ENCODE data around the gene MMP8.

MMP8 gene

GRCh38 chr11:102704841-102705240 is 19.9 kb downstream of the MMP8 start:
- Mint-ChIP-seq H3K9me3 (no peaks in the 10 kb centered on the region), H3K4me1 (ENCODE audit: low read depth) (peaks cover 3% of the 10 kb centered on the region), H3K27ac (no peak overlapping the region), H3K4me3 (no peak overlapping the region), H3K27me3 (ENCODE audit: low read depth) (peaks cover 15% of the 10 kb centered on the region), H3K36me3 (ENCODE audit: low read depth) (no peaks in the 10 kb centered on the region)

DNA sequence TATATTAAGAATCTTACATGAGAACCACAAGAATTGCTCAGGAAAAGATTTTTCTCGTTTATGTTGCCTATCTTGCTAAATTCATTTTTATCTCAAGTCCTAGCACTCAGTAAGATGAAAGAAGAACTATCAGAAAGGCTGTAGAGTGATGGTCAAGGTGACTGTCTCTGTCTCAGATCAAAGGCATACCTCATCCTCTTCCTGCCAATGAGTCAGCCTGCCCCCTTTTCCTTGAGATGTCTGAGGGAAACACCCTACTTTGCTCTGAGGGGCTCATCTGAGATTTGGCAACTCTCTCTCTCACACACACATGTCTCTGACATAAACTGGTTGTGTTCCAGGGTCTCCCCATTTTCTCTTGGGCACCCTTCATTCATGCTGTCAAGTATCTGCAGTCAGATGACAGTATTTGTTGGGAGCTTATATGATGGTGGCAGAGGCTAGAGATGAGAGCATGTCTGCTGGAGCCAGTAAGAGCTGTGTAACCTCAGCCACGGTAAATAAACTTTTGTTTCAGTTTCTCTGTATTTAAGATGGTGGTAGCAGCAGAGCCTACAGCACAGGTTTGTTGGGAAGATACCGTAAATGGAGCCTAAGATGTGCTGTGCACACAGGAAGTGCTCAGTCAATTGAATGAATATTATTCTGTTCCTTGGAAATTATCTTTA is 20.8 kb downstream of the MMP8 start:
- no peaks in the 10 kb centered on the region for H3K36me3 Mint-ChIP-seq (ENCODE audit: low read depth)
- peaks cover 11% of the 10 kb centered on the region for H3K27me3 Mint-ChIP-seq (ENCODE audit: low read depth)
- peaks cover 3% of the 10 kb centered on the region for H3K4me1 Mint-ChIP-seq (ENCODE audit: low read depth)
- H3K9me3 Mint-ChIP-seq: no peaks in the 10 kb centered on the region
- H3K27ac Mint-ChIP-seq: no peak overlapping the region
- no peak overlapping the region for H3K4me3 Mint-ChIP-seq

- Mint-ChIP-seq H3K27ac (no peak overlapping the region), H3K4me3 (no peak overlapping the region), H3K36me3 (ENCODE audit: low read depth) (no peaks in the 10 kb centered on the region), H3K4me1 (ENCODE audit: low read depth) (no peaks in the 10 kb centered on the region), H3K27me3 (ENCODE audit: low read depth) (peaks cover 15% of the 10 kb centered on the region), H3K9me3 (no peaks in the 10 kb centered on the region)
These were observed 29.6 kb downstream of the MMP8 start for GRCh38 chr11:102695201-102695600.

DNA sequence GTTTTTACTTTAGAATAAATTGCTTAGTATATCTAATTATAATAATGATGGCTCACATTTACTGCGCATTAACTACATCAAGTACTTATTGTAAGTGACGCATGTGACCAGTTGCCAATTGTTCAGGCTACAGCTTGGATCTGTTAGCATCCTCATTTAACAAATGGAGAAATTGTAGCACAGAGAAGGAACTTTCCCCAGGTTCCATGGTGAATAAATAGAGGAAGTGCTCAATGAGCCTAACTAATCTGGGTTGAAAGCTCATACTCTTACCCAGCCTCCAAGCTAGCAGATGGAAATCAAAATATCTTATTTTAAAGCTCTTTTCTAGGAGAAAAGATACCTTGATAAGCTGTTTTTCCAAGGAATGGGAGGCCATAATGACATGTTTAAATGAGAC is 39.0 kb downstream of the MMP8 start:
- Mint-ChIP-seq H3K4me3 (no peak overlapping the region), H3K27ac (no peak overlapping the region), H3K4me1 (ENCODE audit: low read depth) (no peaks in the 10 kb centered on the region), H3K27me3 (ENCODE audit: low read depth) (peaks cover 32% of the 10 kb centered on the region), H3K36me3 (ENCODE audit: low read depth) (no peaks in the 10 kb centered on the region), H3K9me3 (no peaks in the 10 kb centered on the region)

GRCh38 chr11:102685338-102685737 is 39.4 kb downstream of the MMP8 start:
- H3K36me3 Mint-ChIP-seq (ENCODE audit: low read depth): no peaks in the 10 kb centered on the region
- no peaks in the 10 kb centered on the region for H3K9me3 Mint-ChIP-seq
- no peak overlapping the region for H3K27ac Mint-ChIP-seq
- peaks cover 31% of the 10 kb centered on the region for H3K27me3 Mint-ChIP-seq (ENCODE audit: low read depth)
- no peaks in the 10 kb centered on the region for H3K4me1 Mint-ChIP-seq (ENCODE audit: low read depth)
- H3K4me3 Mint-ChIP-seq: no peak overlapping the region

- Mint-ChIP-seq H3K4me1 (ENCODE audit: low read depth) (no peaks in the 10 kb centered on the region), H3K27ac (no peak overlapping the region), H3K9me3 (no peaks in the 10 kb centered on the region), H3K27me3 (ENCODE audit: low read depth) (peaks cover 38% of the 10 kb centered on the region), H3K4me3 (no peak overlapping the region), H3K36me3 (ENCODE audit: low read depth) (no peaks in the 10 kb centered on the region)
These were observed 41.5 kb downstream of the MMP8 start for GRCh38 chr11:102683277-102683676.

DNA sequence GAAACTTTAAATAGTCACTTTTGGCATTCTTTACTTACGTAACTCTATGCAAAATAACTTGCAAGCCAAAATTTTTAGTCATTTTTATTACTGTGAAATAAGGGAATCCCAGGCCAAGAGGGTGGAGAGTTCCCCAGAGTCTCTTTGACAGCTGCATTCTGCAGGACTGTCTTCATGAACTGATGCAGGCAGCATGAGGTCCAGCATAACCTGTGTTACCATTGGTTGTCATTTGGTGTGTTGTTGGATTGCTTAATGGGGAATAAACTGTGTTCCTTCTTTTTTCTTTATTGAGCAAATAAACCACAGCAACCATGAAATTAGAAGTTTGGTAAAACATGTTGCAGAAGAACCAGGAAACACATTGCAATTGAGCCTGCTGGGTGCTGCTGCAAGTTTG is 43.8 kb downstream of the MMP8 start:
- H3K9me3 Mint-ChIP-seq: no peaks in the 10 kb centered on the region
- H3K27ac Mint-ChIP-seq: no peak overlapping the region
- no peaks in the 10 kb centered on the region for H3K4me1 Mint-ChIP-seq (ENCODE audit: low read depth)
- peaks cover 33% of the 10 kb centered on the region for H3K27me3 Mint-ChIP-seq (ENCODE audit: low read depth)
- H3K4me3 Mint-ChIP-seq: no peak overlapping the region
- H3K36me3 Mint-ChIP-seq (ENCODE audit: low read depth): no peaks in the 10 kb centered on the region

DNA sequence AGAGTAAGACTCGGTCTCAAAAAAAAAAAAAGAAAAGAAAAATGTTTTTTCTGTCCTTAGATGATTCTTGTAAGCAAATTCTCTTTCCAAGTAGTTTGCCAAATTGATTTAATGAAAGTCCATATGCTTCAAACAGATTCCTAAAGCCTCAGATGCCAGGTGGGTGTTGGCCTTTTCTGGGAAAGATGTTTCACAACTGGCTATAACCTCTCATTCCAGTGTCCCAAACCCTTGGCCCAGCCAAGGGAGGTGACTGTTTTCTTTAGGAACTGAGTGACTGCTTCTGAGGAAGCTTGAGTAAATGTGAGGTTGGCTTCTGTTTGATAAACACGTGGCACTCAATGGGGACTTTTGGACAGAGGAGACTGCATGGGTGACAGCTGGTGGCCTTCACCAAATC is 46.7 kb downstream of the MMP8 start:
- Mint-ChIP-seq H3K4me3 (no peak overlapping the region), H3K27ac (no peak overlapping the region), H3K9me3 (no peaks in the 10 kb centered on the region), H3K4me1 (ENCODE audit: low read depth) (no peaks in the 10 kb centered on the region), H3K36me3 (ENCODE audit: low read depth) (no peaks in the 10 kb centered on the region), H3K27me3 (ENCODE audit: low read depth) (peaks cover 19% of the 10 kb centered on the region)

- H3K27ac Mint-ChIP-seq: no peak overlapping the region
These were observed 48.7 kb downstream of the MMP8 start for GRCh38 chr11:102676084-102676483.

DNA sequence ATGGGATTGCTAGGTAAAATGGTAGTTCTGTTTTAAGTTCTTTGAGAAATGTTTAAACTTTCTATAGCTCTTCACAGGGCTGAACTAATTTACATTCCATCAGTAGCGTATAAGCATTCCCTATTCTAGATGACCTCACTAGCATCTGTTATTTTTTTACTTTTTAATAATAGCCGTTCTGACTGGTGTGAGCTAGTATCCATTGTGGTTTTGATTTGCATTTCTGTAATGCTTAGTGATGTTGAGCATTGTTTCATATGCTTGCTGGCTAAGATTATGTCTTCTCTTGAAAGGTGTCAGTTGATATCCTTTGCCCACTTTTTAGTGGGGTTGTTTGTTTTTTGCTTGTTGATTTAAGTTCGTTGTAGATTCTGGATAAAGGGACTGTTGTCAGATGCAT is 55.1 kb downstream of the MMP8 start:
- peaks cover 4% of the 10 kb centered on the region for H3K4me1 Mint-ChIP-seq (ENCODE audit: low read depth)
- no peaks in the 10 kb centered on the region for H3K36me3 Mint-ChIP-seq (ENCODE audit: low read depth)
- H3K4me3 Mint-ChIP-seq: no peak overlapping the region
- H3K27me3 Mint-ChIP-seq (ENCODE audit: low read depth): peaks cover 7% of the 10 kb centered on the region
- no peaks in the 10 kb centered on the region for H3K9me3 Mint-ChIP-seq
- no peak overlapping the region for H3K27ac Mint-ChIP-seq

More at GRCh38 chr11:102676084-102676483, 48.7 kb downstream of the MMP8 start:
- H3K9me3 Mint-ChIP-seq: no peaks in the 10 kb centered on the region
- peaks cover 11% of the 10 kb centered on the region for H3K27me3 Mint-ChIP-seq (ENCODE audit: low read depth)
- H3K4me1 Mint-ChIP-seq (ENCODE audit: low read depth): no peaks in the 10 kb centered on the region
- no peaks in the 10 kb centered on the region for H3K36me3 Mint-ChIP-seq (ENCODE audit: low read depth)
- no peak overlapping the region for H3K4me3 Mint-ChIP-seq

DNA sequence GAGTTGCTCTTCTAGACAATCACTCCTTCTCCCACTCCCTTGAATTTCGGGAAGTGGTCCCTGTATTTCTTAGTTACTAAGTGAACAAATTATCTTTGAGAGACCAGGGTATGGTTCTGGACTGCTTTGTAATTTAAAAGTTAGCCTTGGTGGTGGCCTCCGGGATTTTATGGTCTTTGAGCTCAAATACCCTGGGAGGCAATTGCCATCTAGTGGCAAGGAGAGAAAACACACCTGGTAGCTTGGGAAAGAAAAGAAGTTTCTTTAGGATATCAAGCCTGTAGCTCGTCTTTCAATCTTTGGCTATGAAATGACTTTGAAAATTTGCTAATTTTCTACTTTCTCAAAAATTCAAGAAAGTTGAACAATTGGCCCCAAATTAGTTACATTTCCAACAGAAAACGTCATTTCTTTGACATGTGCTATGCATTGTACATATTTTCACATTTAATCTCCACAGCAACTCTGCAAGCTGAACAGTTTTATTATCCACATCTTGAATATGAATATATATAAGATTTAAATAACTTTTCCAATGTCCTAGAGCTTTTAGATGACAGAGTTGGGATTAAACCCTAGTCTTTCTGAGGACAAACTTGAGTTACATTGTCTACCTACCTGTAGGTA is 58.3 kb downstream of the MMP8 start:
- H3K36me3 Mint-ChIP-seq (ENCODE audit: low read depth): no peaks in the 10 kb centered on the region
- H3K27ac Mint-ChIP-seq: no peak overlapping the region
- H3K4me1 Mint-ChIP-seq (ENCODE audit: low read depth): peaks cover 4% of the 10 kb centered on the region
- peaks cover 7% of the 10 kb centered on the region for H3K27me3 Mint-ChIP-seq (ENCODE audit: low read depth)
- H3K4me3 Mint-ChIP-seq: no peak overlapping the region
- no peaks in the 10 kb centered on the region for H3K9me3 Mint-ChIP-seq

DNA sequence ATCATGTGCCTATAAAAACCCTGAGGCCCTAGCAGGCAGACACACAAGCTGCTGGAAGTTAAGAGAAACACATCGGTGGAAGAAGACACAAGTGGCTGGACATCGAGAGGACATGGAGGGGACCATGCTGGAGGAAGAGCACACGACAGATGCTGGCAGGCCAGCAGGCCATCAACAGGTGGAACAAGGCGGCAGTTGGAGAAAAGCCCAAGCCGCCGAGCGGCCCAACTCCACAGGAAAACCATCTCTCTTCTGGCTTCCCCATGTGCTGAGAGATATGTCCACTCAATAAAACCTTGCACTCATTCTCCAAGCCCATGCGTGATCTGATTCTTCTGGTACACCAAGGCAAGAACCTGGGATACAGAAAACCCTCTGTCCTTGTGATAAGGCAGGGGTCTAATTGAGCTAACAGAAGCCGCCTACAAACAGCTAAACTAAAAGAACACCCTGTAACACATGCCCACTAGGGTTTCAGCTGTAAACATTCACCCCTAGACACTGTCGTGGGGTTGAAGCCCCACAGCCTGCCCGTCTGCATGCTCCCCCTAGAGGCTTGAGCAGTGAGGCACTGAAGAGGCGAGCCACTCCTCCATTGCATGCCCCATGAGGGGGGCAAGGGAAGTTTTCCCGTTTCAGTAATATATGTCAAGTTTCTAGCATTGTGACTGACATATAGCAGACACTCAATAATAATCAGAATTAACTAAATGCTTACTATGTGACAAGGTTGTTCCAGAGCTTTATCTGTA is 60.6 kb downstream of the MMP8 start:
- no peak overlapping the region for H3K4me3 Mint-ChIP-seq
- H3K9me3 Mint-ChIP-seq: no peaks in the 10 kb centered on the region
- H3K27ac Mint-ChIP-seq: no peak overlapping the region
- H3K27me3 Mint-ChIP-seq (ENCODE audit: low read depth): peaks cover 9% of the 10 kb centered on the region
- H3K36me3 Mint-ChIP-seq (ENCODE audit: low read depth): no peaks in the 10 kb centered on the region
- H3K4me1 Mint-ChIP-seq (ENCODE audit: low read depth): peaks cover 4% of the 10 kb centered on the region

GRCh38 chr11:102662607-102663006 is 62.1 kb downstream of the MMP8 start:
- Mint-ChIP-seq H3K36me3 (ENCODE audit: low read depth) (no peaks in the 10 kb centered on the region), H3K4me3 (no peak overlapping the region), H3K27ac (no peak overlapping the region), H3K4me1 (ENCODE audit: low read depth) (peaks cover 4% of the 10 kb centered on the region), H3K27me3 (ENCODE audit: low read depth) (peaks cover 11% of the 10 kb centered on the region), H3K9me3 (no peaks in the 10 kb centered on the region)
